HepG2 (cell line): ENCODE results near the gene ACOXL. TPM values are rescaled to one million over a fixed set of nuclear protein-coding genes. Genes with fewer than 3 reads are reported as not detected.

Experiments used
- ELF4 ChIP-seq: sonication (generic); formaldehyde crosslinking; IDR thresholded peaks from 2 replicates; pipeline ENCODE4 v1.5.0; 2020; ENCODE audit warnings: missing genetic modification reagents, mild to moderate bottlenecking, moderate library complexity, borderline replicate concordance
- HNF4G ChIP-seq, 2 experiments: sonication (generic) in 1 of 2; formaldehyde crosslinking in 1 of 2; IDR thresholded peaks; 2 replicates each; pipeline versions ENCODE4 v1.4.0 to v1.6.1; 2011 to 2020; ENCODE audit warnings: borderline replicate concordance in 2 of 2, low read depth in 2 of 2, mild to moderate bottlenecking in 2 of 2, low read length in 1 of 2, missing genetic modification reagents in 1 of 2, moderate library complexity in 1 of 2
- HOXA9 ChIP-seq: sonication (generic); formaldehyde crosslinking; IDR thresholded peaks from 2 replicates; pipeline ENCODE4 v1.8.1; 2022; ENCODE audit warnings: missing genetic modification reagents, mild to moderate bottlenecking, moderate library complexity, borderline replicate concordance
- ISL2 ChIP-seq: sonication (generic); formaldehyde crosslinking; IDR thresholded peaks from 2 replicates; pipeline ENCODE4 v1.5.0; 2020; ENCODE audit warnings: missing genetic modification reagents
- NR1H2 ChIP-seq: sonication (generic); formaldehyde crosslinking; IDR thresholded peaks from 2 replicates; pipeline ENCODE4 v1.8.1; 2022; ENCODE audit warnings: low read depth, missing genetic modification reagents, borderline replicate concordance
- TCF7L2 ChIP-seq: IDR thresholded peaks from 2 replicates; pipeline ENCODE4 v1.6.1; 2011; ENCODE audit warnings: mild to moderate bottlenecking, low read depth, low read length, moderate library complexity
- ZNF296 ChIP-seq: sonication (generic); formaldehyde crosslinking; conservative IDR thresholded peaks from 2 replicates; pipeline ENCODE4 v1.5.0; 2020; ENCODE audit warnings: mild to moderate bottlenecking, missing genetic modification reagents
- ZNF33A ChIP-seq: sonication (generic); formaldehyde crosslinking; IDR thresholded peaks from 2 replicates; pipeline ENCODE4 v1.5.1; 2020; ENCODE audit warnings: missing genetic modification reagents, mild to moderate bottlenecking, moderate library complexity, borderline replicate concordance
- ZNF34 ChIP-seq: sonication (generic); formaldehyde crosslinking; IDR thresholded peaks from 2 replicates; pipeline ENCODE4 v1.4.0; 2020; ENCODE audit warnings: mild to moderate bottlenecking, missing genetic modification reagents, borderline replicate concordance
- ZNF572 ChIP-seq: sonication (generic); formaldehyde crosslinking; IDR thresholded peaks from 2 replicates; pipeline ENCODE4 v1.5.1; 2020; ENCODE audit warnings: mild to moderate bottlenecking, missing genetic modification reagents
- polyA plus RNA-seq, 8 experiments: library from polyadenylated mRNA; depleted of rRNA in 3 of 8; stranded (reverse) in 7 of 8; unstranded in 1 of 8; fragments of >200 nt; fragmentation: Illumina TruSeq in 4 of 8; extraction: Trizol in 4 of 8; gene quantifications; 2 replicates each; pipeline versions ENCODE4 v1.2.1 to v1.2.3, GENCODE V29; 2011 to 2016; ENCODE audit warnings: low read depth in 4 of 8, missing spikeins in 1 of 8, mixed read lengths in 1 of 8; ENCODE audit not compliant: insufficient read depth in 1 of 8
- total RNA-seq, 5 experiments: library from RNA; depleted of rRNA; stranded (reverse); fragments of >200 nt; fragmentation: Illumina TruSeq; extraction: Trizol; gene quantifications; 2 replicates each; pipeline ENCODE4 v1.2.3, GENCODE V29; 2016; ENCODE audit warnings: low read depth in 1 of 5
- TF ChIP-seq, protein P1 (sequence below): sonication (generic); formaldehyde crosslinking; conservative IDR thresholded peaks from 2 replicates; pipeline ENCODE4 v1.4.0; 2020; ENCODE audit warnings: missing genetic modification reagents
- TF ChIP-seq, protein P2 (sequence below): sonication (generic); formaldehyde crosslinking; IDR thresholded peaks from 2 replicates; pipeline ENCODE4 v1.4.0; 2020; ENCODE audit warnings: mild to moderate bottlenecking, low read depth, missing genetic modification reagents
- TF ChIP-seq, protein P3 (sequence below): sonication (generic); formaldehyde crosslinking; IDR thresholded peaks from 2 replicates; pipeline ENCODE4 v1.4.0; 2020; ENCODE audit warnings: missing genetic modification reagents, borderline replicate concordance
- TF ChIP-seq, protein P4 (sequence below): sonication (generic); formaldehyde crosslinking; conservative IDR thresholded peaks from 2 replicates; pipeline ENCODE4 v1.4.0; 2020; ENCODE audit warnings: missing genetic modification reagents
- TF ChIP-seq, protein P5 (sequence below): sonication (generic); formaldehyde crosslinking; IDR thresholded peaks from 2 replicates; pipeline ENCODE4 v1.4.0; 2020; ENCODE audit warnings: missing genetic modification reagents, low read depth, mild to moderate bottlenecking, borderline replicate concordance

The ACOXL gene
- total and polyA plus RNA-seq, 2 of the 13 experiments (the other 11 are each of a cell fraction or from before 2014, with no cell fraction given) = not detected

DNA sequence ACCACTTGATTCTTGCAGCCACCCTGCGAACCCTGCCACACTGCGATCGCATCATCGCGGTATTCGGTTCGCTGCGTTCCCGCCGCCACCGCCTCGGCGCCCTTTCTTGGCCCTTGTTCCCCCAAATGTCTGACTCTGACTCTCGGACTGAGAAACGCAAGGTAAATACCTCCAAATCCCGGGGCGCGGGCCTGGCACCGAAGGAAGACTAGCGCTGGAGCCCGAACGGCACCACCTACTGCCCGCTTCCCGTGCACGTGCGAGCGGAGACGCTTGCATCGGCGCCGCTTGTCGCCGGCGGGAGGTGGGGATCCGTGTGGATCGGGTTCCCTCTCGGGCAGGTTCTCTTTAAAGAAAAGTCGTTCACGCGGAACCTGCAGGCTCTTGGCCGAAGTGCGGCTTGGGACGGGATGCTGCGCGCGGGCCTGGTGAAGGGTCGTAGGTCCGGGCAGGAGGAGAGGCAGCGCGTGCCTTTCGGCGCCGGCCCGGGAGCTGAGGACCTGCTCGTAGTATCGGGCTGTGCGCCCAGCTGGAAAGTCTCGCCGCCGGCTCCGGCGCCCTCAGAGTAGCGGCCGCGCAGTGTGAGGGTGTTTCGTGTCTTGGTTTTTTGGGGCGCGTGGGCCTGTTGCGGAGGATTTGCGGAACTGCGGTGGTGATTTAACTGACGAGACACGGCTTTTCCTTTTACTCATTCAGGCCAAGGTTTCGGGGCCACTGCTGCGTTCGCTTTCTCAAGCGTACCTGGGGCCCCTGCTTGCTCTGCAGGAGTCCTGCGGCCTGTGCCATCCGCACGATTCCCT is 388.9 kb downstream of the ACOXL start (continued):
- TF ChIP-seq, protein P1, sequence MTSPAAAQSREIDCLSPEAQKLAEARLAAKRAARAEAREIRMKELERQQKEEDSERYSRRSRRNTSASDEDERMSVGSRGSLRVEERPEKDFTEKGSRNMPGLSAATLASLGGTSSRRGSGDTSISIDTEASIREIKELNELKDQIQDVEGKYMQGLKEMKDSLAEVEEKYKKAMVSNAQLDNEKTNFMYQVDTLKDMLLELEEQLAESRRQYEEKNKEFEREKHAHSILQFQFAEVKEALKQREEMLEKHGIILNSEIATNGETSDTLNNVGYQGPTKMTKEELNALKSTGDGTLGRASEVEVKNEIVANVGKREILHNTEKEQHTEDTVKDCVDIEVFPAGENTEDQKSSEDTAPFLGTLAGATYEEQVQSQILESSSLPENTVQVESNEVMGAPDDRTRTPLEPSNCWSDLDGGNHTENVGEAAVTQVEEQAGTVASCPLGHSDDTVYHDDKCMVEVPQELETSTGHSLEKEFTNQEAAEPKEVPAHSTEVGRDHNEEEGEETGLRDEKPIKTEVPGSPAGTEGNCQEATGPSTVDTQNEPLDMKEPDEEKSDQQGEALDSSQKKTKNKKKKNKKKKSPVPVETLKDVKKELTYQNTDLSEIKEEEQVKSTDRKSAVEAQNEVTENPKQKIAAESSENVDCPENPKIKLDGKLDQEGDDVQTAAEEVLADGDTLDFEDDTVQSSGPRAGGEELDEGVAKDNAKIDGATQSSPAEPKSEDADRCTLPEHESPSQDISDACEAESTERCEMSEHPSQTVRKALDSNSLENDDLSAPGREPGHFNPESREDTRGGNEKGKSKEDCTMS = no peak
- TF ChIP-seq HOXA9 (CRISPR knock-in tag) = peak; percentile 67
- TF ChIP-seq ZNF572 (CRISPR knock-in tag) = no peak
- 0 out of 2 replicates have a peak, but pooled peaks have one; percentile 23 for TF ChIP-seq NR1H2
- no peak for TF ChIP-seq ZNF34 (CRISPR knock-in tag)
- TF ChIP-seq, protein P2, sequence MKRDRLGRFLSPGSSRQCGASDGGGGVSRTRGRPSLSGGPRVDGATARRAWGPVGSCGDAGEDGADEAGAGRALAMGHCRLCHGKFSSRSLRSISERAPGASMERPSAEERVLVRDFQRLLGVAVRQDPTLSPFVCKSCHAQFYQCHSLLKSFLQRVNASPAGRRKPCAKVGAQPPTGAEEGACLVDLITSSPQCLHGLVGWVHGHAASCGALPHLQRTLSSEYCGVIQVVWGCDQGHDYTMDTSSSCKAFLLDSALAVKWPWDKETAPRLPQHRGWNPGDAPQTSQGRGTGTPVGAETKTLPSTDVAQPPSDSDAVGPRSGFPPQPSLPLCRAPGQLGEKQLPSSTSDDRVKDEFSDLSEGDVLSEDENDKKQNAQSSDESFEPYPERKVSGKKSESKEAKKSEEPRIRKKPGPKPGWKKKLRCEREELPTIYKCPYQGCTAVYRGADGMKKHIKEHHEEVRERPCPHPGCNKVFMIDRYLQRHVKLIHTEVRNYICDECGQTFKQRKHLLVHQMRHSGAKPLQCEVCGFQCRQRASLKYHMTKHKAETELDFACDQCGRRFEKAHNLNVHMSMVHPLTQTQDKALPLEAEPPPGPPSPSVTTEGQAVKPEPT (CRISPR knock-in tag) = no peak; the same call in 1 of the 2 replicates
- TF ChIP-seq, protein P3, sequence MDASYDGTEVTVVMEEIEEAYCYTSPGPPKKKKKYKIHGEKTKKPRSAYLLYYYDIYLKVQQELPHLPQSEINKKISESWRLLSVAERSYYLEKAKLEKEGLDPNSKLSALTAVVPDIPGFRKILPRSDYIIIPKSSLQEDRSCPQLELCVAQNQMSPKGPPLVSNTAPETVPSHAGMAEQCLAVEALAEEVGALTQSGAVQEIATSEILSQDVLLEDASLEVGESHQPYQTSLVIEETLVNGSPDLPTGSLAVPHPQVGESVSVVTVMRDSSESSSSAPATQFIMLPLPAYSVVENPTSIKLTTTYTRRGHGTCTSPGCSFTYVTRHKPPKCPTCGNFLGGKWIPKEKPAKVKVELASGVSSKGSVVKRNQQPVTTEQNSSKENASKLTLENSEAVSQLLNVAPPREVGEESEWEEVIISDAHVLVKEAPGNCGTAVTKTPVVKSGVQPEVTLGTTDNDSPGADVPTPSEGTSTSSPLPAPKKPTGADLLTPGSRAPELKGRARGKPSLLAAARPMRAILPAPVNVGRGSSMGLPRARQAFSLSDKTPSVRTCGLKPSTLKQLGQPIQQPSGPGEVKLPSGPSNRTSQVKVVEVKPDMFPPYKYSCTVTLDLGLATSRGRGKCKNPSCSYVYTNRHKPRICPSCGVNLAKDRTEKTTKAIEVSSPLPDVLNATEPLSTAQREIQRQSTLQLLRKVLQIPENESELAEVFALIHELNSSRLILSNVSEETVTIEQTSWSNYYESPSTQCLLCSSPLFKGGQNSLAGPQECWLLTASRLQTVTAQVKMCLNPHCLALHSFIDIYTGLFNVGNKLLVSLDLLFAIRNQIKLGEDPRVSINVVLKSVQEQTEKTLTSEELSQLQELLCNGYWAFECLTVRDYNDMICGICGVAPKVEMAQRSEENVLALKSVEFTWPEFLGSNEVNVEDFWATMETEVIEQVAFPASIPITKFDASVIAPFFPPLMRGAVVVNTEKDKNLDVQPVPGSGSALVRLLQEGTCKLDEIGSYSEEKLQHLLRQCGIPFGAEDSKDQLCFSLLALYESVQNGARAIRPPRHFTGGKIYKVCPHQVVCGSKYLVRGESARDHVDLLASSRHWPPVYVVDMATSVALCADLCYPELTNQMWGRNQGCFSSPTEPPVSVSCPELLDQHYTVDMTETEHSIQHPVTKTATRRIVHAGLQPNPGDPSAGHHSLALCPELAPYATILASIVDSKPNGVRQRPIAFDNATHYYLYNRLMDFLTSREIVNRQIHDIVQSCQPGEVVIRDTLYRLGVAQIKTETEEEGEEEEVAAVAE (CRISPR knock-in tag) = no peak
- TF ChIP-seq ZNF296 (CRISPR knock-in tag) = peak; percentile 89
- TF ChIP-seq ELF4 = 0 out of 2 replicates have a peak, but pooled peaks have one; percentile 63
- no peak for TF ChIP-seq TCF7L2
- TF ChIP-seq ISL2 = 0 out of 2 replicates have a peak, but pooled peaks have one; percentile 11
- TF ChIP-seq, protein P4, sequence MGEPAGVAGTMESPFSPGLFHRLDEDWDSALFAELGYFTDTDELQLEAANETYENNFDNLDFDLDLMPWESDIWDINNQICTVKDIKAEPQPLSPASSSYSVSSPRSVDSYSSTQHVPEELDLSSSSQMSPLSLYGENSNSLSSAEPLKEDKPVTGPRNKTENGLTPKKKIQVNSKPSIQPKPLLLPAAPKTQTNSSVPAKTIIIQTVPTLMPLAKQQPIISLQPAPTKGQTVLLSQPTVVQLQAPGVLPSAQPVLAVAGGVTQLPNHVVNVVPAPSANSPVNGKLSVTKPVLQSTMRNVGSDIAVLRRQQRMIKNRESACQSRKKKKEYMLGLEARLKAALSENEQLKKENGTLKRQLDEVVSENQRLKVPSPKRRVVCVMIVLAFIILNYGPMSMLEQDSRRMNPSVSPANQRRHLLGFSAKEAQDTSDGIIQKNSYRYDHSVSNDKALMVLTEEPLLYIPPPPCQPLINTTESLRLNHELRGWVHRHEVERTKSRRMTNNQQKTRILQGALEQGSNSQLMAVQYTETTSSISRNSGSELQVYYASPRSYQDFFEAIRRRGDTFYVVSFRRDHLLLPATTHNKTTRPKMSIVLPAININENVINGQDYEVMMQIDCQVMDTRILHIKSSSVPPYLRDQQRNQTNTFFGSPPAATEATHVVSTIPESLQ (CRISPR knock-in tag) = no peak
- TF ChIP-seq HNF4G (IDR thresholded peaks at IDR 0.05; ENCODE audit: borderline replicate concordance, low read depth, low read length) = no peak
- TF ChIP-seq HNF4G (CRISPR knock-in tag; IDR thresholded peaks at IDR 0.05; ENCODE audit: borderline replicate concordance, low read depth) = no peak
- TF ChIP-seq, protein P5, sequence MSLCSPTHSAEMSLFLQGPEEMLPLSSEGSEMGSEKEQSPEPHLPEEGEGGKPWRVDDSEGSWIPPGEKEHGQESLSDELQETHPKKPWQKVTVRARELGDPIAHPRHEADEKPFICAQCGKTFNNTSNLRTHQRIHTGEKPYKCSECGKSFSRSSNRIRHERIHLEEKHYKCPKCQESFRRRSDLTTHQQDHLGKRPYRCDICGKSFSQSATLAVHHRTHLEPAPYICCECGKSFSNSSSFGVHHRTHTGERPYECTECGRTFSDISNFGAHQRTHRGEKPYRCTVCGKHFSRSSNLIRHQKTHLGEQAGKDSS (CRISPR knock-in tag) = 0 out of 2 replicates have a peak, but pooled peaks have one; percentile 2
- TF ChIP-seq ZNF33A (CRISPR knock-in tag) = no peak
